Neural cell (in vitro differentiated cells): ENCODE measurements around the gene SLC38A1. TPM values are rescaled to one million over a fixed set of nuclear protein-coding genes. Genes with fewer than 3 reads are reported as not detected.
A peak's percentile ranks its signal among the peaks of the same experiment; 100 is the strongest.

ENCODE experiments used
- H2AFZ ChIP-seq: fragments of 200-600, 300-800 bp; sonication (generic), shearing (Covaris generic); 2 replicates; pipeline ENCODE4 v1.6.0; 2014; ENCODE audit warnings: low read depth, mild to moderate bottlenecking, antibody characterized with exemption, low read length, moderate library complexity
- H3F3A ChIP-seq: fragments of 200-600 bp; shearing (Covaris generic); 2 replicates; pipeline ENCODE4 v1.6.1; 2016; ENCODE audit warnings: mild to moderate bottlenecking, moderate library complexity, mixed read lengths, antibody characterized with exemption, low read length; ENCODE audit not compliant: insufficient read depth, poor library complexity, severe bottlenecking
- H3K27ac ChIP-seq: fragments of 200-600, 300-800 bp; sonication (generic), shearing (Covaris generic); 2 replicates; pipeline ENCODE4 v1.5.1; 2014; ENCODE audit warnings: mild to moderate bottlenecking, low read length, moderate library complexity
- H3K27me3 ChIP-seq: fragments of 300-800, 200-600 bp; sonication (generic), shearing (Covaris generic); 2 replicates; pipeline ENCODE4 v1.6.0; 2014; ENCODE audit warnings: mild to moderate bottlenecking, low read depth, low read length, moderate library complexity; ENCODE audit not compliant: insufficient read depth
- H3K36me3 ChIP-seq: fragments of 300-800, 200-600 bp; sonication (generic), shearing (Covaris generic); 2 replicates; pipeline ENCODE4 v1.5.1; 2014; ENCODE audit warnings: mild to moderate bottlenecking, antibody characterized with exemption, low read length, moderate library complexity; ENCODE audit not compliant: insufficient read depth
- H3K4me2 ChIP-seq: fragments of 300-800, 200-600 bp; sonication (generic), shearing (Covaris generic); 2 replicates; pipeline ENCODE4 v1.6.0; 2014; ENCODE audit warnings: mild to moderate bottlenecking, low read length
- H3K4me3 ChIP-seq: fragments of 300-800, 200-600 bp; sonication (generic), shearing (Covaris generic); 2 replicates; pipeline ENCODE4 v1.5.1; 2014; ENCODE audit warnings: mild to moderate bottlenecking, low read length, moderate library complexity
- H3K79me2 ChIP-seq: fragments of 200-600 bp; shearing (Covaris generic); replicated peaks from 2 replicates; pipeline ENCODE4 v1.6.0; 2014; ENCODE audit warnings: mild to moderate bottlenecking, low read length, moderate library complexity; ENCODE audit not compliant: insufficient read depth
- H3K9ac ChIP-seq: fragments of 300-800, 200-600 bp; sonication (generic), shearing (Covaris generic); 2 replicates; pipeline ENCODE4 v1.6.1; 2016; ENCODE audit warnings: mild to moderate bottlenecking, low read length, mixed read lengths
- H3K9me2 ChIP-seq: fragments of 200-600 bp; shearing (Covaris generic); 2 replicates; pipeline ENCODE4 v1.6.1; 2016; ENCODE audit warnings: mild to moderate bottlenecking, low read length, mixed read lengths; ENCODE audit not compliant: insufficient read depth
- H3K9me3 ChIP-seq: fragments of 200-600, 300-800 bp; sonication (generic), shearing (Covaris generic); 2 replicates; pipeline ENCODE4 v1.6.1; 2016; ENCODE audit warnings: mild to moderate bottlenecking, mixed run types, low read length, moderate library complexity, mixed read lengths
- H4K20me1 ChIP-seq: fragments of 200-600 bp; shearing (Covaris generic); 2 replicates; pipeline ENCODE4 v1.6.1; 2016; ENCODE audit warnings: mild to moderate bottlenecking, mixed run types; ENCODE audit not compliant: insufficient read depth
- EP300 ChIP-seq: fragments of 450-650 bp; conservative IDR thresholded peaks from 2 replicates; pipeline ENCODE4 v1.6.1; 2014; ENCODE audit warnings: antibody characterized with exemption, mild to moderate bottlenecking, moderate library complexity; ENCODE audit not compliant: poor library complexity, severe bottlenecking
- EZH2 ChIP-seq: fragments of 200-600, 300-800 bp; shearing (Covaris generic), sonication (generic); IDR thresholded peaks from 2 replicates; pipeline ENCODE4 v1.6.1; 2014; ENCODE audit warnings: antibody characterized with exemption, low read length, borderline replicate concordance, mild to moderate bottlenecking; ENCODE audit not compliant: insufficient read depth, poor library complexity, severe bottlenecking
- MXI1 ChIP-seq: fragments of 450-650 bp; conservative IDR thresholded peaks from 2 replicates; pipeline ENCODE4 v1.6.1; 2014; ENCODE audit warnings: antibody characterized with exemption, mild to moderate bottlenecking; ENCODE audit not compliant: poor library complexity, severe bottlenecking
- POLR2AphosphoS5 ChIP-seq: IDR thresholded peaks from 2 replicates; pipeline ENCODE4 v1.6.1; 2012
- RAD21 ChIP-seq: fragments of 450-650 bp; conservative IDR thresholded peaks from 2 replicates; pipeline ENCODE4 v1.6.1; 2014; ENCODE audit warnings: antibody characterized with exemption, mild to moderate bottlenecking, moderate library complexity
- SMC3 ChIP-seq: fragments of 450-650 bp; conservative IDR thresholded peaks from 2 replicates; pipeline ENCODE4 v1.6.1; 2014; ENCODE audit warnings: antibody characterized with exemption, mild to moderate bottlenecking, moderate library complexity; ENCODE audit not compliant: poor library complexity
- TAF1 ChIP-seq: IDR thresholded peaks from 2 replicates; pipeline ENCODE4 v1.6.1; 2012; ENCODE audit warnings: low read depth
- polyA plus RNA-seq: library from polyadenylated mRNA; depleted of rRNA; stranded (reverse); fragments of >200 nt; gene quantifications from 2 replicates; pipeline ENCODE4 v1.2.3, GENCODE V29; 2014
- TF ChIP-seq, protein P1 (sequence below): IDR thresholded peaks from 2 replicates; pipeline ENCODE4 v1.6.1; 2012; ENCODE audit warnings: borderline replicate concordance
- TF ChIP-seq, protein P2 (sequence below): fragments of 450-650 bp; IDR thresholded peaks from 2 replicates; pipeline ENCODE4 v1.5.1; 2014; ENCODE audit warnings: antibody characterized with exemption, mild to moderate bottlenecking, moderate library complexity; ENCODE audit not compliant: poor library complexity, severe bottlenecking

Gene SLC38A1
- polyA plus RNA-seq, 1 donor from 2014 or later, result 124 TPM

DNA sequence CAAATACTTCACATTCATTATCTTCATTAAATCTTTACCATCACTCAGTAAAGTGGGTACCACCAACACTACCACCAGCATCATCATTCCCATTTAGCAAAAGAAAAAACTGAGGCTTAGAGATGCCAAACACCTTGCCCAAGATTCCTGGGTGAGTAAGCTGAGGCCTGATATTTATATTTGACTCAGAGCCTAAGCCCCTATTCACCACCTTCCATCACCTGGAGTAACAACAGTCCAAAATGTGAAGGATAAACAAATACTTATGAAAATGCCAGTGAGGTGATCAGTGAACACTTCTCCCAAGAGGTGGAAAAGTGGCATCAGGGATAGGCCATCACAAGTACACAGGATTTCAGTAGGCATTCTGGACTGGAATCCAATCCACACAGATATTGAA lies 3.7 kb downstream of the SLC38A1 start:
- Histone ChIP-seq H3K27ac (peak overlapping the region; percentile 94), H2AFZ (no peak overlapping the region), H3K4me3 (peak overlapping the region; percentile 84)

DNA sequence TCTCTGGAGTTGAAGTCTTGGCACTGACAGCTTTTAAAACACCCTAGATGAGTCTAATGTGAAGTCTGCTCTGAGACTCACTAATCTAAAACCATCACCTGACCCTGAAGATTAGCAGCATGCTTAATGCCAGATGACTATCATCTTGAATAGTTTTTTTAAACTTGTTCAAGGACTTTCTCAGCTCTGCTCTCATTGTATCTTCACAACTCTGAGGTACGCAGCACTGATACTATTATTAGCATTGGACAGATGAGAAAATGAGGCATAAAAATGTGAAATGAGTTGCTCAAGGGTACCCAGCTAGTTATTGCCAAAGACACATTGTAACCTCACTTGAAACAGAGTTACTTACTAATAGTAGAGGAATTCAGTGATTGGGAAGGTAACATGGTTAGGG lies 4.8 kb downstream of the SLC38A1 start:
- H3K4me3 ChIP-seq, result peak overlapping the region; percentile 35
- peaks cover 8% of the 10 kb centered on the region for H4K20me1 ChIP-seq
- no peak overlapping the region for H3K9ac ChIP-seq
- H3K4me2 ChIP-seq, result no peak overlapping the region
- H2AFZ ChIP-seq, result no peak overlapping the region
- H3K9me3 ChIP-seq, result no peaks in the 10 kb centered on the region
- TF ChIP-seq MXI1, result no peak
- TF ChIP-seq SMC3, result no peak
- no peak for TF ChIP-seq EP300
- TF ChIP-seq, protein P1, sequence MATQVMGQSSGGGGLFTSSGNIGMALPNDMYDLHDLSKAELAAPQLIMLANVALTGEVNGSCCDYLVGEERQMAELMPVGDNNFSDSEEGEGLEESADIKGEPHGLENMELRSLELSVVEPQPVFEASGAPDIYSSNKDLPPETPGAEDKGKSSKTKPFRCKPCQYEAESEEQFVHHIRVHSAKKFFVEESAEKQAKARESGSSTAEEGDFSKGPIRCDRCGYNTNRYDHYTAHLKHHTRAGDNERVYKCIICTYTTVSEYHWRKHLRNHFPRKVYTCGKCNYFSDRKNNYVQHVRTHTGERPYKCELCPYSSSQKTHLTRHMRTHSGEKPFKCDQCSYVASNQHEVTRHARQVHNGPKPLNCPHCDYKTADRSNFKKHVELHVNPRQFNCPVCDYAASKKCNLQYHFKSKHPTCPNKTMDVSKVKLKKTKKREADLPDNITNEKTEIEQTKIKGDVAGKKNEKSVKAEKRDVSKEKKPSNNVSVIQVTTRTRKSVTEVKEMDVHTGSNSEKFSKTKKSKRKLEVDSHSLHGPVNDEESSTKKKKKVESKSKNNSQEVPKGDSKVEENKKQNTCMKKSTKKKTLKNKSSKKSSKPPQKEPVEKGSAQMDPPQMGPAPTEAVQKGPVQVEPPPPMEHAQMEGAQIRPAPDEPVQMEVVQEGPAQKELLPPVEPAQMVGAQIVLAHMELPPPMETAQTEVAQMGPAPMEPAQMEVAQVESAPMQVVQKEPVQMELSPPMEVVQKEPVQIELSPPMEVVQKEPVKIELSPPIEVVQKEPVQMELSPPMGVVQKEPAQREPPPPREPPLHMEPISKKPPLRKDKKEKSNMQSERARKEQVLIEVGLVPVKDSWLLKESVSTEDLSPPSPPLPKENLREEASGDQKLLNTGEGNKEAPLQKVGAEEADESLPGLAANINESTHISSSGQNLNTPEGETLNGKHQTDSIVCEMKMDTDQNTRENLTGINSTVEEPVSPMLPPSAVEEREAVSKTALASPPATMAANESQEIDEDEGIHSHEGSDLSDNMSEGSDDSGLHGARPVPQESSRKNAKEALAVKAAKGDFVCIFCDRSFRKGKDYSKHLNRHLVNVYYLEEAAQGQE, result no peak
- no peak for TF ChIP-seq RAD21
- no peak for TF ChIP-seq POLR2AphosphoS5
- TF ChIP-seq, protein P2, sequence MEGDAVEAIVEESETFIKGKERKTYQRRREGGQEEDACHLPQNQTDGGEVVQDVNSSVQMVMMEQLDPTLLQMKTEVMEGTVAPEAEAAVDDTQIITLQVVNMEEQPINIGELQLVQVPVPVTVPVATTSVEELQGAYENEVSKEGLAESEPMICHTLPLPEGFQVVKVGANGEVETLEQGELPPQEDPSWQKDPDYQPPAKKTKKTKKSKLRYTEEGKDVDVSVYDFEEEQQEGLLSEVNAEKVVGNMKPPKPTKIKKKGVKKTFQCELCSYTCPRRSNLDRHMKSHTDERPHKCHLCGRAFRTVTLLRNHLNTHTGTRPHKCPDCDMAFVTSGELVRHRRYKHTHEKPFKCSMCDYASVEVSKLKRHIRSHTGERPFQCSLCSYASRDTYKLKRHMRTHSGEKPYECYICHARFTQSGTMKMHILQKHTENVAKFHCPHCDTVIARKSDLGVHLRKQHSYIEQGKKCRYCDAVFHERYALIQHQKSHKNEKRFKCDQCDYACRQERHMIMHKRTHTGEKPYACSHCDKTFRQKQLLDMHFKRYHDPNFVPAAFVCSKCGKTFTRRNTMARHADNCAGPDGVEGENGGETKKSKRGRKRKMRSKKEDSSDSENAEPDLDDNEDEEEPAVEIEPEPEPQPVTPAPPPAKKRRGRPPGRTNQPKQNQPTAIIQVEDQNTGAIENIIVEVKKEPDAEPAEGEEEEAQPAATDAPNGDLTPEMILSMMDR, result no peak
- no peak for TF ChIP-seq TAF1
- no peak for TF ChIP-seq EZH2
- no peaks in the 10 kb centered on the region for H3K27me3 ChIP-seq
- H3K9me2 ChIP-seq, result no peaks in the 10 kb centered on the region
- no peaks in the 10 kb centered on the region for H3F3A ChIP-seq
- H3K27ac ChIP-seq, result no peak overlapping the region
- peaks cover 89% of the 10 kb centered on the region for H3K79me2 ChIP-seq
- no peaks in the 10 kb centered on the region for H3K36me3 ChIP-seq

More for the DNA sequence above, 3.7 kb downstream of the SLC38A1 start:
- H3K27me3 ChIP-seq, result no peaks in the 10 kb centered on the region
- H3K9me3 ChIP-seq, result no peaks in the 10 kb centered on the region
- no peaks in the 10 kb centered on the region for H3K36me3 ChIP-seq
- TF ChIP-seq EZH2, result no peak
- TF ChIP-seq TAF1, result no peak
- TF ChIP-seq, protein P1, result no peak
- TF ChIP-seq POLR2AphosphoS5, result no peak
- TF ChIP-seq MXI1, result no peak
- TF ChIP-seq SMC3, result no peak
- no peak for TF ChIP-seq EP300
- TF ChIP-seq, protein P2, result no peak
- TF ChIP-seq RAD21, result no peak
- peak overlapping the region; percentile 96 for H3K4me2 ChIP-seq
- H3K9me2 ChIP-seq, result no peaks in the 10 kb centered on the region
- H3F3A ChIP-seq, result no peaks in the 10 kb centered on the region
- peaks cover 8% of the 10 kb centered on the region for H4K20me1 ChIP-seq
- peak overlapping the region; percentile 27 for H3K9ac ChIP-seq
- peaks cover 90% of the 10 kb centered on the region for H3K79me2 ChIP-seq
